Naive thymus-derived CD8-positive, alpha-beta T cell (primary cell): ENCODE results near the gene ERN1. TPM values are rescaled to one million over a fixed set of nuclear protein-coding genes. Genes with fewer than 3 reads are reported as not detected.

Source experiments
- ATAC-seq, 2 donors: fragments of 150-1000 bp; cut with Tn5 transposase in 1 of 2; sonication (Bioruptor Pico), chemical (Tn5 transposase) in 1 of 2; 1 replicate in 1 of 2; 2 replicates in 1 of 2; pipeline ENCODE4 v1.10.0; 2021; ENCODE audit warnings: mild to moderate bottlenecking in 2 of 2, moderate library complexity in 2 of 2
- POLR2A ChIA-PET: fragments of 350-600 bp; sonication (Branson Sonifier 250); formaldehyde crosslinking; loops from one replicate; lab custom pipeline; 2021; ENCODE audit warnings: antibody characterized with exemption; lab: Charles Lee
- DNase-seq, 10 donors: peaks; one replicate each; pipeline versions ENCODE4 v3.0.0 to v3.0.0-alpha.2; 2020 to 2022
- H3K27ac Mint-ChIP-seq, 10 donors: one replicate each; pipeline ENCODE4 v1.8.0; 2020 to 2022; ENCODE audit warnings: mild to moderate bottlenecking in 10 of 10, mixed read lengths in 10 of 10, moderate library complexity in 4 of 10, inconsistent platforms in 1 of 10
- H3K27me3 Mint-ChIP-seq, 5 donors: one replicate each; pipeline ENCODE4 v1.8.0; 2021 to 2022; ENCODE audit warnings: mixed read lengths in 5 of 5
- H3K36me3 Mint-ChIP-seq, 3 donors: one replicate each; pipeline ENCODE4 v1.8.0; 2020 to 2022; ENCODE audit warnings: mixed read lengths in 3 of 3, mild to moderate bottlenecking in 2 of 3, inconsistent platforms in 1 of 3
- H3K4me1 Mint-ChIP-seq, 4 donors: one replicate each; pipeline ENCODE4 v1.8.0; 2021 to 2022; ENCODE audit warnings: mixed read lengths in 4 of 4
- H3K4me3 Mint-ChIP-seq, 10 donors: one replicate each; pipeline ENCODE4 v1.8.0; 2020 to 2022; ENCODE audit warnings: mild to moderate bottlenecking in 10 of 10, mixed read lengths in 10 of 10, moderate library complexity in 6 of 10, inconsistent platforms in 1 of 10
- H3K9me3 Mint-ChIP-seq, 9 donors: one replicate each; pipeline ENCODE4 v1.8.0; 2020 to 2022; ENCODE audit warnings: mixed read lengths in 9 of 9, mild to moderate bottlenecking in 3 of 9, inconsistent platforms in 1 of 9, moderate library complexity in 1 of 9
- polyA plus RNA-seq, 3 donors: library from polyadenylated mRNA; unstranded; fragments of 300-500 nt; fragmentation: Illumina TruSeq; gene quantifications; one replicate each; pipeline ENCODE4 v1.2.3, GENCODE V29; 2021
- total RNA-seq, 8 experiments: library from RNA in 2 of 8; stranded (reverse) in 2 of 8; gene quantifications; one replicate each; pipeline ENCODE4 v1.2.3 and lab custom pipeline; 2021 to 2026

The ERN1 gene
- total and polyA plus RNA-seq, 5 experiments from 2014 or later, result 9.3 to 24.0 (median 21.2) TPM

GRCh38 chr17:64090144-64090543 lies 39.8 kb downstream of the ERN1 start:
- peak overlapping the region in 2 of 10 donors; percentile 9 to 11 for H3K27ac Mint-ChIP-seq
- DNase-seq (no peak), ATAC-seq (no peak)
- H3K4me3 Mint-ChIP-seq, result no peak overlapping the region
- H3K27me3 Mint-ChIP-seq, result no peaks in the 10 kb centered on the region
- H3K9me3 Mint-ChIP-seq, result no peaks in the 10 kb centered on the region
- H3K36me3 Mint-ChIP-seq, result peaks cover 0 to 17% (median 4%) of the 10 kb centered on the region in 3 donors
- POLR2A ChIA-PET, result no interaction called here
- H3K4me1 Mint-ChIP-seq, result peaks cover 11 to 65% (median 28%) of the 10 kb centered on the region in 4 donors

- H3K27ac Mint-ChIP-seq, result peak overlapping the region in 2 of 10 donors; percentile 7 to 27
- H3K27me3 Mint-ChIP-seq, result no peaks in the 10 kb centered on the region
- no peak for ATAC-seq
- no peak overlapping the region for H3K4me3 Mint-ChIP-seq
- POLR2A ChIA-PET, result interaction anchor here (1.6 kb wide), 1 partner anchor 19 kb away, joined by 6 read pairs; no protein-coding TSS in a partner anchor
- peaks cover 0 to 9% (median 0%) of the 10 kb centered on the region in 3 donors for H3K36me3 Mint-ChIP-seq
- H3K4me1 Mint-ChIP-seq, result peaks cover 13 to 44% (median 28%) of the 10 kb centered on the region in 4 donors
- DNase-seq, result no peak
- H3K9me3 Mint-ChIP-seq, result no peaks in the 10 kb centered on the region
These were observed 42.5 kb downstream of the ERN1 start for GRCh38 chr17:64087252-64088005.

GRCh38 chr17:64085650-64086005 lies 44.3 kb downstream of the ERN1 start:
- peaks cover 13 to 31% (median 28%) of the 10 kb centered on the region in 4 donors for H3K4me1 Mint-ChIP-seq
- POLR2A ChIA-PET, result interaction anchor here (0.6 to 0.8 kb wide), 2 partner anchors 26 to 44 kb away, joined by 3 to 8 read pairs; no protein-coding TSS in a partner anchor
- DNase-seq (no peak), ATAC-seq (no peak)
- H3K36me3 Mint-ChIP-seq, result peaks cover 0 to 3% (median 0%) of the 10 kb centered on the region in 3 donors
- no peak overlapping the region for H3K4me3 Mint-ChIP-seq
- H3K27me3 Mint-ChIP-seq, result no peaks in the 10 kb centered on the region
- no peak overlapping the region for H3K27ac Mint-ChIP-seq
- H3K9me3 Mint-ChIP-seq, result no peaks in the 10 kb centered on the region

- H3K4me1 Mint-ChIP-seq, result peaks cover 13 to 33% (median 32%) of the 10 kb centered on the region in 4 donors
- no peak overlapping the region for H3K27ac Mint-ChIP-seq
- ATAC-seq (no peak), DNase-seq (no peak)
- H3K4me3 Mint-ChIP-seq, result no peak overlapping the region
- no peaks in the 10 kb centered on the region for H3K9me3 Mint-ChIP-seq
- no peaks in the 10 kb centered on the region for H3K27me3 Mint-ChIP-seq
- POLR2A ChIA-PET, result interaction anchor here (0.6 to 0.8 kb wide), 2 partner anchors 25 to 44 kb away, joined by 3 to 8 read pairs; no protein-coding TSS in a partner anchor
- no peaks in the 10 kb centered on the region for H3K36me3 Mint-ChIP-seq
These were observed 44.8 kb downstream of the ERN1 start for GRCh38 chr17:64084940-64085649.

GRCh38 chr17:64084086-64084939 lies 45.6 kb downstream of the ERN1 start:
- no peak overlapping the region for H3K4me3 Mint-ChIP-seq
- no peaks in the 10 kb centered on the region for H3K9me3 Mint-ChIP-seq

GRCh38 chr17:64083563-64084085 lies 46.3 kb downstream of the ERN1 start:
- H3K36me3 Mint-ChIP-seq, result peaks cover 0 to 4% (median 2%) of the 10 kb centered on the region in 3 donors
- H3K9me3 Mint-ChIP-seq, result no peaks in the 10 kb centered on the region
- H3K4me3 Mint-ChIP-seq, result peak overlapping the region in 2 of 10 donors; percentile 7 to 19
- no peaks in the 10 kb centered on the region for H3K27me3 Mint-ChIP-seq
- H3K27ac Mint-ChIP-seq, result peak overlapping the region in 3 of 10 donors; percentile 8 to 63 (median 33)
- ATAC-seq (no peak), DNase-seq (no peak)
- H3K4me1 Mint-ChIP-seq, result peaks cover 10 to 33% (median 27%) of the 10 kb centered on the region in 4 donors
- POLR2A ChIA-PET, result no interaction called here

More at GRCh38 chr17:64084086-64084939, 45.6 kb downstream of the ERN1 start:
- Mint-ChIP-seq H3K36me3 (peaks cover 0 to under 1% (median 0%) of the 10 kb centered on the region in 3 donors), H3K4me1 (peaks cover 10 to 33% (median 28%) of the 10 kb centered on the region in 4 donors), H3K27ac (no peak overlapping the region), H3K27me3 (no peaks in the 10 kb centered on the region)
- DNase-seq (no peak), ATAC-seq (no peak)
- POLR2A ChIA-PET, result no interaction called here

- POLR2A ChIA-PET, result interaction anchor here (2.3 kb wide), 1 partner anchor 47 kb away, joined by 18 read pairs; the partner anchor contains the start of gene ERN1
- no peak for ATAC-seq
- Mint-ChIP-seq H3K4me1 (peaks cover 10 to 28% (median 24%) of the 10 kb centered on the region in 4 donors), H3K9me3 (no peaks in the 10 kb centered on the region), H3K27ac (peak overlapping the region in 6 of 10 donors; percentile 8 to 85 (median 18)), H3K27me3 (no peaks in the 10 kb centered on the region), H3K4me3 (no peak overlapping the region), H3K36me3 (peaks cover 2 to 6% (median 4%) of the 10 kb centered on the region in 3 donors)
- no peak for DNase-seq
These were observed 46.9 kb downstream of the ERN1 start for GRCh38 chr17:64083093-64083492.

- POLR2A ChIA-PET, result interaction anchor here (0.9 to 2.3 kb wide), 2 partner anchors 48 to 61 kb away, joined by 3 to 18 read pairs; partner anchors contain the start of genes ERN1 and ICAM2
- peak overlapping the region in 7 of 10 donors; percentile 4 to 85 (median 23) for H3K27ac Mint-ChIP-seq
- H3K36me3 Mint-ChIP-seq, result peaks cover 3 to 12% (median 9%) of the 10 kb centered on the region in 3 donors
- H3K27me3 Mint-ChIP-seq, result no peaks in the 10 kb centered on the region
- no peaks in the 10 kb centered on the region for H3K9me3 Mint-ChIP-seq
- H3K4me3 Mint-ChIP-seq, result peak overlapping the region in 8 of 10 donors; percentile 6 to 69 (median 50)
- peak; percentile 39 to 66 for ATAC-seq
- peak in 3 of 10 donors; percentile 15 to 26 (median 19) for DNase-seq
- peaks cover 8 to 24% (median 18%) of the 10 kb centered on the region in 4 donors for H3K4me1 Mint-ChIP-seq
These were observed 47.8 kb downstream of the ERN1 start for GRCh38 chr17:64081802-64082799.

GRCh38 chr17:64080174-64080618 lies 49.7 kb downstream of the ERN1 start:
- POLR2A ChIA-PET, result interaction anchor here (0.8 kb wide), 1 partner anchor 26 kb away, joined by 3 read pairs; no protein-coding TSS in a partner anchor
- H3K27ac Mint-ChIP-seq, result peak overlapping the region in 3 of 10 donors; percentile 3 to 57 (median 22)
- no peak overlapping the region for H3K4me3 Mint-ChIP-seq
- no peaks in the 10 kb centered on the region for H3K9me3 Mint-ChIP-seq
- H3K4me1 Mint-ChIP-seq, result peaks cover 7 to 29% (median 22%) of the 10 kb centered on the region in 4 donors
- DNase-seq (no peak), ATAC-seq (no peak)
- H3K36me3 Mint-ChIP-seq, result peaks cover 3 to 19% (median 11%) of the 10 kb centered on the region in 3 donors
- H3K27me3 Mint-ChIP-seq, result no peaks in the 10 kb centered on the region

- Mint-ChIP-seq H3K4me1 (peaks cover 6 to 49% (median 16%) of the 10 kb centered on the region in 4 donors), H3K27me3 (no peaks in the 10 kb centered on the region), H3K36me3 (peaks cover 3 to 34% (median 23%) of the 10 kb centered on the region in 3 donors), H3K27ac (no peak overlapping the region), H3K4me3 (no peak overlapping the region), H3K9me3 (no peaks in the 10 kb centered on the region)
- POLR2A ChIA-PET, result no interaction called here
- DNase-seq (no peak), ATAC-seq (no peak)
These were observed 52.6 kb downstream of the ERN1 start for GRCh38 chr17:64077379-64077778.
